ENCODE results near the gene PEX1. TPM values are rescaled to one million over a fixed set of nuclear protein-coding genes. Genes with fewer than 3 reads are reported as not detected.

PEX1 gene
- total and polyA plus RNA-seq, 2 experiments from 2014 or later, result 20.8 to 25.9 TPM

DNA sequence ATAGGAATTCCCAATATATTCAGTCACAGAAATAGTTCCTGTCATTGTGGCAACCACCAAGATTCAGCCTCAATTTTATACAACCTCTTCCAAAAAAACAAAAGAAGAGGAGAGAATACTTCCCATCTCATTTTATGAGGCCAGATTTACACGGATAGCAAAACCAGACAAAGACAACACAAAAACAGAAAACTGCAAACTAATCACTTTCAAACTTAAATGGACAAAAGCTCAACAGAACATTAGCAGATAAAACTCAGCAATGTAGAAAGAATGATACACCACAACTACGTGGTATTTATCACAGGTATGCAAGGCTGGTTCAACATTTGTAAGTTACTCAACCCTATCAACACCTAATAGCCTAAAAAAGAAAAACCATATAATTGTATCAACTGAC lies 22.0 kb downstream of the PEX1 start:
- Histone ChIP-seq H3K36me3 (peaks cover 65% of the 10 kb centered on the region), H3K4me1 (ENCODE audit: low read depth) (no peaks in the 10 kb centered on the region), H3K4me3 (no peak overlapping the region), H3K9me3 (ENCODE audit: low read depth) (no peaks in the 10 kb centered on the region), H3K27ac (no peak overlapping the region), H3K27me3 (no peaks in the 10 kb centered on the region)
- TF ChIP-seq, protein P1, sequence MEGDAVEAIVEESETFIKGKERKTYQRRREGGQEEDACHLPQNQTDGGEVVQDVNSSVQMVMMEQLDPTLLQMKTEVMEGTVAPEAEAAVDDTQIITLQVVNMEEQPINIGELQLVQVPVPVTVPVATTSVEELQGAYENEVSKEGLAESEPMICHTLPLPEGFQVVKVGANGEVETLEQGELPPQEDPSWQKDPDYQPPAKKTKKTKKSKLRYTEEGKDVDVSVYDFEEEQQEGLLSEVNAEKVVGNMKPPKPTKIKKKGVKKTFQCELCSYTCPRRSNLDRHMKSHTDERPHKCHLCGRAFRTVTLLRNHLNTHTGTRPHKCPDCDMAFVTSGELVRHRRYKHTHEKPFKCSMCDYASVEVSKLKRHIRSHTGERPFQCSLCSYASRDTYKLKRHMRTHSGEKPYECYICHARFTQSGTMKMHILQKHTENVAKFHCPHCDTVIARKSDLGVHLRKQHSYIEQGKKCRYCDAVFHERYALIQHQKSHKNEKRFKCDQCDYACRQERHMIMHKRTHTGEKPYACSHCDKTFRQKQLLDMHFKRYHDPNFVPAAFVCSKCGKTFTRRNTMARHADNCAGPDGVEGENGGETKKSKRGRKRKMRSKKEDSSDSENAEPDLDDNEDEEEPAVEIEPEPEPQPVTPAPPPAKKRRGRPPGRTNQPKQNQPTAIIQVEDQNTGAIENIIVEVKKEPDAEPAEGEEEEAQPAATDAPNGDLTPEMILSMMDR (IDR thresholded peaks at IDR 0.05; ENCODE audit: low read depth, low read length), result no peak
- DNase-seq (ENCODE audit: low read depth in 1 of 2, low spot score in 1 of 2), result no peak

DNA sequence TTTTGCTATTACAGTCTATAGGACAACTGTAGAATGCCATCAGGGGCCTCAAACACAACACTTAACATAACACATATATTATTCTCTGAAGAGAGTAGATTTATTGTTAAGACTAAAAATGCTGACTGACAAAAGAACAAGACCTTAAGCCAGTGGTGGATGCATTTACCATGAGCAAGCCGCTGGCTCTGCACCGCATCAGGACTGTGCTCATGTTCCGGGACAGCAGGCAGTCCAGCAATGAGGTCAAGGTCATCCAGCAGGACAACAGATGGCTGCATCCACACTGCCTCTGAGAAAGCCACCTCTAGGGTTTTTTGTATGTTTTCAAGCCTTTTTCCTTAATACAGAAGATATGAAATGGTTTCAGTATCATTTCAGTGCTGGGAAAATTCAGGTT lies 23.8 kb downstream of the PEX1 start:
- no peak for DNase-seq (ENCODE audit: low read depth in 1 of 2, low spot score in 1 of 2)
- Histone ChIP-seq H3K27ac (no peak overlapping the region), H3K36me3 (peaks cover 71% of the 10 kb centered on the region), H3K4me1 (ENCODE audit: low read depth) (no peaks in the 10 kb centered on the region), H3K9me3 (ENCODE audit: low read depth) (no peaks in the 10 kb centered on the region), H3K27me3 (no peaks in the 10 kb centered on the region), H3K4me3 (no peak overlapping the region)
- TF ChIP-seq, protein P1 (IDR thresholded peaks at IDR 0.05; ENCODE audit: low read depth, low read length), result no peak

DNA sequence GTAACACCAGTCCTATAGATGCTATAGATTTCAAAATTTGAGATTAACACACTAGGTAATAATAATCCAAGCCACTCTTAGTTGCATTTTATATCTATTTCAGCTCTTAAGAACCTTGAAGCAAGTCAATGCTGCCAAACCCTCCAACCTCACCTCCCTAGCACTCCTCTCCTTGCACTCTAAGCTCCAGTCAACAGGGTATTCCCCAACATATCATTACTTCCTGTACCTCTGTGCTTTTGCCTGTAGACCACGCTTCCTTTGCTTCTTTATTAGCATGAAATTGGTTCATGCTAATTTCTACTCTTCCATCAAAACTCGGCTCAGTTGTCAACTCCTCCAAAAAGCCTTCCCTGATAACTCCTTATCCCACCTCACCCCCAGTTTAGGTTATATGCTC lies 24.6 kb downstream of the PEX1 start:
- Histone ChIP-seq H3K9me3 (ENCODE audit: low read depth) (no peaks in the 10 kb centered on the region), H3K27ac (no peak overlapping the region), H3K36me3 (peaks cover 64% of the 10 kb centered on the region), H3K4me3 (no peak overlapping the region), H3K4me1 (ENCODE audit: low read depth) (no peaks in the 10 kb centered on the region), H3K27me3 (no peaks in the 10 kb centered on the region)
- TF ChIP-seq, protein P1 (IDR thresholded peaks at IDR 0.05; ENCODE audit: low read depth, low read length), result no peak
- DNase-seq (ENCODE audit: low read depth in 1 of 2, low spot score in 1 of 2), result no peak

DNA sequence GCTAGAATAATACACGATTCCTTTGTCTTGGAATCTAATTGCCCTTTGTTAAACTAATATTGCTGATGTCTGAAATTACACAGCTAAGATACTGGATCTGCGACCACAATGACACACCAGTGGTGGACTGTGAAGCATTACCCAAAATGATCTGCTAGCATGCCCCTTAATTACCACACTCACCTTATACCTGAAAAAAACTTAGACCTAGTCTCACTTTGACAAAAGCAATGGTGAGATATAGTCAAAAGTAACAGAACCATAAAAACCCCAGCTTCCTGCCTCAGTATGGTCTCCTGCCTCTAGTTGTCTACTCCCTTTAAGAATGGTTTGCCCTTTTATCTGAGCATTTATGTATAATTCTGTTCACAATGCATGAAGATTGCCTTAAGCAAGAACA lies 29.8 kb downstream of the PEX1 start:
- Histone ChIP-seq H3K27me3 (no peaks in the 10 kb centered on the region), H3K36me3 (peaks cover 65% of the 10 kb centered on the region), H3K27ac (no peak overlapping the region), H3K4me3 (no peak overlapping the region), H3K9me3 (ENCODE audit: low read depth) (no peaks in the 10 kb centered on the region), H3K4me1 (ENCODE audit: low read depth) (no peaks in the 10 kb centered on the region)
- TF ChIP-seq, protein P1 (IDR thresholded peaks at IDR 0.05; ENCODE audit: low read depth, low read length), result no peak
- no peak for DNase-seq (ENCODE audit: low read depth in 1 of 2, low spot score in 1 of 2)

DNA sequence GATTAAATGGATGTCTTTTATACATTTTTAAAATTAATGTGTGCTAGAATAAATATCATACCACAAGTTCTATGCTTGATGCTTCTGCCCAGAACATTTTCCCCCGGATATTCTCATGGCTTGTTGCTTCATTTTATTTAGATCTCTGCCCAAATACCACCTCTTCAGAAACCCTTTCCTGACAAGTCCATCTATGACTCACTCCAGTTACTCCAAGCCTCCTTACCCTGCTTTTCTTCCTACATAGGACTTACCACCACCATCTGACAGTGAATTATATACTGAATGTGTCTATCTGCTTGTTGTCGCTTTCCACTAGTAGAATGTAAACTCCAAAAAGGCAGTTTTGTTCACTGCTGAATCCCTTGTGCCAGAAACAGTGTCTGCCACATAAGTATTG lies 31.4 kb downstream of the PEX1 start:
- no peak overlapping the region for H3K4me3 ChIP-seq
- TF ChIP-seq, protein P1 (IDR thresholded peaks at IDR 0.05; ENCODE audit: low read depth, low read length), result no peak
- H3K27me3 ChIP-seq, result no peaks in the 10 kb centered on the region
- no peaks in the 10 kb centered on the region for H3K9me3 ChIP-seq (ENCODE audit: low read depth)
- H3K36me3 ChIP-seq, result peaks cover 66% of the 10 kb centered on the region
- no peak overlapping the region for H3K27ac ChIP-seq
- H3K4me1 ChIP-seq (ENCODE audit: low read depth), result no peaks in the 10 kb centered on the region
- peak in 1 of 2 donors; percentile 36 for DNase-seq (ENCODE audit: low read depth in 1 of 2, low spot score in 1 of 2)

DNA sequence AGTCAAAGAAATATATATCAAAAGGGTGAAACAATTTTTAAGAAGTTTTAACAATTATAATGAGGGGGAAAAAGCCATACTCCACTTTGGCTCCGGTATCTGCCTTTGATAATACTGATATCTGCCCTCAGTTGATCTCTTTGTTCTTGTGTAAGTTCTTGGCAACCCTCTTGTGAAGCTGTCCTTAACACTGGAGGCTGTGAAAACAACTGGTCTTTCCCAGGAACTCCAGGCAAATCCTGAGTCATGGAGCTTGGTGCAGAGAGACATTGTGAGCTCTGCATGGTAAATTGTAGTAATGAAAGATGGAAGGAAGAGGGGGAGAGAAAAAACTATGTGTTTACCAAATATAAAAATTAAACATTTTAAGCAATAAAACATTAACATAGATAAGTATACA lies 38.7 kb downstream of the PEX1 start:
- DNase-seq (ENCODE audit: low read depth in 1 of 2, low spot score in 1 of 2), result peak in 1 of 2 donors; percentile 51
- Histone ChIP-seq H3K9me3 (ENCODE audit: low read depth) (no peaks in the 10 kb centered on the region), H3K27ac (peak overlapping the region; percentile 12), H3K4me1 (ENCODE audit: low read depth) (no peaks in the 10 kb centered on the region), H3K4me3 (no peak overlapping the region), H3K27me3 (no peaks in the 10 kb centered on the region), H3K36me3 (peaks cover 83% of the 10 kb centered on the region)
- TF ChIP-seq, protein P1 (IDR thresholded peaks at IDR 0.05; ENCODE audit: low read depth, low read length), result no peak

Data from cardiac muscle cell (in vitro differentiated cells and primary cell).